ENCODE measurements around the gene GTF2A1L. TPM values are rescaled to one million over a fixed set of nuclear protein-coding genes. Genes with fewer than 3 reads are reported as not detected.

The GTF2A1L gene
- total and polyA plus RNA-seq, 2 donors from 2014 or later, result 0.76 to 2.7 TPM

DNA sequence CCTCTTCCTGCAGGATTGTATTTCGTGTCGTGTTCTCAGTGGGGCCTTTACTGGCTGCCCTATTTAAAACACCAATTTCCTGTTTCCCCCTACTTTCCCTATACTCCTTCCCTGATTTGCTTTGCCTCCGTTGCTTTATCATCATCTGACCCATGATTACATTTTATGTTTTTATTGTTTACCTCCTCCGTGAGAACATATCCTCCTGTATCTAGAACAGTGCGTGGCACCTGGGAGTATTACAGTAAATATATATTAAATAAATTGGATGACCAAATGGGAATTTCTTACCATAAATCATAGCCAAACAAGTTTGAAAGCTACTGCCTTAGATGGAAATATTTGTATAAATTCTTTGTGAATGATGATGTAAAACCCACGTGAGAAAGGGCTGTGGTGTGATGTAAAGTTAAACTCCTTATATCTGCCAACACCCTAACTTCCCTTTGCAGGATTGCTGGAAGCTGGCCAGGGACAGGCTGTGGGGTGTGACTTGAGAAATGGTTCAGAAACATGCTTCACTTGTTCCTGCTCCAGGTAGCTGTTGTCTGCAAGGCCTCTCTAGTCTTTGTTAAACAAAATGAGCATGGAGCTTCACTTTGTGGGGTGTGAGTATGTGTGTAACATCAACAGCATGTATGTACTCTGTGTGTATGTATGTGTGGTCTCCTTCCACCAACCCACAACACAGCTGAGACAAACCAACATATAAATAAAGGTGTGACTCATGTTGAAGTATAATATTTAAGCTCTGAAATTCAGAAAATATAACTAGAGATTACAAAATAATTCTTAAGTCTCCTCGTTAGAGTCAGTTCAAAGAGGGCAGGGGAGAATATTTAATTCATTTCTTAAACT, 97.6 kb downstream of the GTF2A1L start:
- no peak for FAIRE-seq
- Histone ChIP-seq H3K9me3 (ENCODE audit: control insufficient read depth in 2 of 3, insufficient read depth in 1 of 3, low read length in 3 of 3) (no peaks in the 10 kb centered on the region), H3K9ac (ENCODE audit: low read length in 3 of 3) (no peak overlapping the region), H3K4me3 (ENCODE audit: low read length in 3 of 3) (no peak overlapping the region), H3K36me3 (ENCODE audit: control insufficient read depth in 2 of 3, insufficient read depth in 3 of 3, low read length in 3 of 3) (no peaks in the 10 kb centered on the region), H3K27ac (ENCODE audit: low read depth in 2 of 2, low read length in 2 of 2) (no peak overlapping the region), H3K27me3 (ENCODE audit: control insufficient read depth, insufficient read depth, low read length) (no peaks in the 10 kb centered on the region), H3K4me1 (ENCODE audit: control insufficient read depth in 2 of 3, insufficient read depth in 2 of 3, low read depth in 1 of 3, low read length in 3 of 3) (no peaks in the 10 kb centered on the region)
- intact Hi-C loops (cut with DNase I), result no loop called here
- TF ChIP-seq, protein P1, sequence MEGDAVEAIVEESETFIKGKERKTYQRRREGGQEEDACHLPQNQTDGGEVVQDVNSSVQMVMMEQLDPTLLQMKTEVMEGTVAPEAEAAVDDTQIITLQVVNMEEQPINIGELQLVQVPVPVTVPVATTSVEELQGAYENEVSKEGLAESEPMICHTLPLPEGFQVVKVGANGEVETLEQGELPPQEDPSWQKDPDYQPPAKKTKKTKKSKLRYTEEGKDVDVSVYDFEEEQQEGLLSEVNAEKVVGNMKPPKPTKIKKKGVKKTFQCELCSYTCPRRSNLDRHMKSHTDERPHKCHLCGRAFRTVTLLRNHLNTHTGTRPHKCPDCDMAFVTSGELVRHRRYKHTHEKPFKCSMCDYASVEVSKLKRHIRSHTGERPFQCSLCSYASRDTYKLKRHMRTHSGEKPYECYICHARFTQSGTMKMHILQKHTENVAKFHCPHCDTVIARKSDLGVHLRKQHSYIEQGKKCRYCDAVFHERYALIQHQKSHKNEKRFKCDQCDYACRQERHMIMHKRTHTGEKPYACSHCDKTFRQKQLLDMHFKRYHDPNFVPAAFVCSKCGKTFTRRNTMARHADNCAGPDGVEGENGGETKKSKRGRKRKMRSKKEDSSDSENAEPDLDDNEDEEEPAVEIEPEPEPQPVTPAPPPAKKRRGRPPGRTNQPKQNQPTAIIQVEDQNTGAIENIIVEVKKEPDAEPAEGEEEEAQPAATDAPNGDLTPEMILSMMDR (IDR thresholded peaks at IDR 0.05; ENCODE audit: borderline replicate concordance, extremely low read depth, insufficient read depth), result no peak
- DNase-seq, result peak in 2 of 5 donors; percentile 22 to 57

DNA sequence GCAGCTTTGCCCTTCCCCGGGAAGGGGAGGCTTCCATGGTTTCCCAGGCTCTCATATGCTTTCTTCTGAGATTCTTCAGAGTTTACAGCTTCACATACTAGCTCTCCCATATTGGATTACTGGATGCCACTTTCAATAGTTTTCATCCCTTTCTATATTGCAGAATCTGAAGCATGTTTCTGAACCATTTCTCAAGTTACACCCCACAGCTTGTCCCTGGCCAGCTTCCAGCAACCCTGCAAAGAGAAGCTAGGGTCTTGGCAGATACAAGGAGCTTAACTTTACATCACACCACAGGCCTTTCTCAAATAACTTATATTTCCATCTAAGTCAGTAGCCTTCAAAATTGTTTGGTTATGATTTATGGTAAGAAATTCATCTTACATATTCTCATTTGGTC, 98.3 kb downstream of the GTF2A1L start:
- H3K27ac ChIP-seq (ENCODE audit: low read depth in 2 of 2, low read length in 2 of 2), result no peak overlapping the region
- DNase-seq, result peak in 2 of 5 donors; percentile 9 to 29
- H3K9me3 ChIP-seq (ENCODE audit: control insufficient read depth in 2 of 3, insufficient read depth in 1 of 3, low read length in 3 of 3), result no peaks in the 10 kb centered on the region
- H3K9ac ChIP-seq (ENCODE audit: low read length in 3 of 3), result no peak overlapping the region
- no peak overlapping the region for H3K4me3 ChIP-seq (ENCODE audit: low read length in 3 of 3)
- H3K4me1 ChIP-seq (ENCODE audit: control insufficient read depth in 2 of 3, insufficient read depth in 2 of 3, low read depth in 1 of 3, low read length in 3 of 3), result no peaks in the 10 kb centered on the region
- TF ChIP-seq, protein P1 (IDR thresholded peaks at IDR 0.05; ENCODE audit: borderline replicate concordance, extremely low read depth, insufficient read depth), result no peak
- H3K36me3 ChIP-seq (ENCODE audit: control insufficient read depth in 2 of 3, insufficient read depth in 3 of 3, low read length in 3 of 3), result no peaks in the 10 kb centered on the region
- no peak for FAIRE-seq
- no peaks in the 10 kb centered on the region for H3K27me3 ChIP-seq (ENCODE audit: control insufficient read depth, insufficient read depth, low read length)
- intact Hi-C loops (cut with DNase I), result no loop called here

DNA sequence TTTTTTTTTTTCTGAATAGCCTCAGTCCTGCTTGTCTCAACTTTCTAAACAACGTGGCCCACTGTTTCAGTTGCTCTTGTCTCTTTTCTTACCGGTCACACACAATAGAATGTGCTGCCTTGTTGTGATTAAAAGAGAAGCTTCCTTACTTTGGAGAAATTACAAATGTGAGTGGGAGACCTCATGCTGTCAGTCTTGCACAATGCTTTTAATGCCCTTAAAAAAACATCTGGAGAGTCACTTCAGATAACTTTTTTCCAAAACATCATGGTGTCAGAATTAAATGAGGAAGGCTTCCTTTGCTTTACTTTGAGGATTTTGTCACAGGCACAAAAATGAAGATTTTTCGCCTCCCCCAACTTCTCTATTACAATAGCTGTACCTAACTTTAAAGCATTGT, 100.2 kb downstream of the GTF2A1L start:
- Histone ChIP-seq H3K27ac (ENCODE audit: low read depth in 2 of 2, low read length in 2 of 2) (no peak overlapping the region), H3K4me3 (ENCODE audit: low read length in 3 of 3) (no peak overlapping the region), H3K36me3 (ENCODE audit: control insufficient read depth in 2 of 3, insufficient read depth in 3 of 3, low read length in 3 of 3) (no peaks in the 10 kb centered on the region), H3K4me1 (ENCODE audit: control insufficient read depth in 2 of 3, insufficient read depth in 2 of 3, low read depth in 1 of 3, low read length in 3 of 3) (no peaks in the 10 kb centered on the region), H3K9ac (ENCODE audit: low read length in 3 of 3) (no peak overlapping the region), H3K27me3 (ENCODE audit: control insufficient read depth, insufficient read depth, low read length) (no peaks in the 10 kb centered on the region), H3K9me3 (ENCODE audit: control insufficient read depth in 2 of 3, insufficient read depth in 1 of 3, low read length in 3 of 3) (no peaks in the 10 kb centered on the region)
- intact Hi-C loops (cut with DNase I), result no loop called here
- TF ChIP-seq, protein P1 (IDR thresholded peaks at IDR 0.05; ENCODE audit: borderline replicate concordance, extremely low read depth, insufficient read depth), result no peak
- FAIRE-seq (no peak), DNase-seq (no peak)
